HT1080 (cell line): ENCODE measurements around the gene RBBP8NL. TPM values are rescaled to one million over a fixed set of nuclear protein-coding genes. Genes with fewer than 3 reads are reported as not detected.

Source experiments
- DNase-seq: peaks from one replicate; pipeline ENCODE4 v3.0.0-alpha.2; 2015; ENCODE audit warnings: low read depth
- total RNA-seq: library from RNA; depleted of rRNA; stranded (reverse); fragments of >200 nt; shearing (Covaris generic); gene quantifications from 2 replicates; pipeline ENCODE4 v1.2.3, GENCODE V29; 2014

Gene RBBP8NL
- total RNA-seq, 1 experiment from 2014 or later, result not detected

GRCh38 chr20:62393830-62394229, 33.5 kb downstream of the RBBP8NL start:
- no peak for DNase-seq

- DNase-seq, result no peak
Measured at GRCh38 chr20:62393335-62393665, 34.0 kb downstream of the RBBP8NL start.

GRCh38 chr20:62392621-62393334, 34.6 kb downstream of the RBBP8NL start:
- DNase-seq, result no peak

- DNase-seq, result no peak
Measured at GRCh38 chr20:62392077-62392418, 35.3 kb downstream of the RBBP8NL start.

GRCh38 chr20:62391165-62392076, 35.9 kb downstream of the RBBP8NL start:
- DNase-seq, result no peak

- DNase-seq, result no peak
Measured at GRCh38 chr20:62390317-62391164, 36.8 kb downstream of the RBBP8NL start.

GRCh38 chr20:62389601-62390087, 37.7 kb downstream of the RBBP8NL start:
- no peak for DNase-seq

GRCh38 chr20:62388839-62389600, 38.3 kb downstream of the RBBP8NL start:
- DNase-seq, result no peak

GRCh38 chr20:62387933-62388635, 39.3 kb downstream of the RBBP8NL start:
- DNase-seq, result peak; percentile 58

- DNase-seq, result no peak
Measured at GRCh38 chr20:62387219-62387913, 40.0 kb downstream of the RBBP8NL start.

- peak; percentile 91 for DNase-seq
Measured at GRCh38 chr20:62386383-62387218, 40.7 kb downstream of the RBBP8NL start, which contains the start of gene RPS21. Gene RPS21, plus strand, starts transcription at chr20:62387103. Its CDS starts 236 bp downstream, at chr20:62387339.

GRCh38 chr20:62382306-62383198, 44.8 kb downstream of the RBBP8NL start:
- peak; percentile 72 for DNase-seq

GRCh38 chr20:62381842-62382241, 45.5 kb downstream of the RBBP8NL start:
- DNase-seq, result no peak

GRCh38 chr20:62381202-62381797, 46.0 kb downstream of the RBBP8NL start:
- DNase-seq, result peak; percentile 82

- DNase-seq, result no peak
Measured at GRCh38 chr20:62378215-62378614, 49.1 kb downstream of the RBBP8NL start.

- DNase-seq, result no peak
Measured at GRCh38 chr20:62377615-62378178, 49.6 kb downstream of the RBBP8NL start.

GRCh38 chr20:62377064-62377461, 50.3 kb downstream of the RBBP8NL start:
- no peak for DNase-seq
